COLO668 (cell line): Measurements from ENCODE around the gene EIF4G1.

ENCODE experiments used
- DNase-seq: peaks from one replicate; lab custom pipeline; 2025; ENCODE audit not compliant: unreplicated experiment; lab: John Stamatoyannopoulos, UW

EIF4G1 gene

DNA sequence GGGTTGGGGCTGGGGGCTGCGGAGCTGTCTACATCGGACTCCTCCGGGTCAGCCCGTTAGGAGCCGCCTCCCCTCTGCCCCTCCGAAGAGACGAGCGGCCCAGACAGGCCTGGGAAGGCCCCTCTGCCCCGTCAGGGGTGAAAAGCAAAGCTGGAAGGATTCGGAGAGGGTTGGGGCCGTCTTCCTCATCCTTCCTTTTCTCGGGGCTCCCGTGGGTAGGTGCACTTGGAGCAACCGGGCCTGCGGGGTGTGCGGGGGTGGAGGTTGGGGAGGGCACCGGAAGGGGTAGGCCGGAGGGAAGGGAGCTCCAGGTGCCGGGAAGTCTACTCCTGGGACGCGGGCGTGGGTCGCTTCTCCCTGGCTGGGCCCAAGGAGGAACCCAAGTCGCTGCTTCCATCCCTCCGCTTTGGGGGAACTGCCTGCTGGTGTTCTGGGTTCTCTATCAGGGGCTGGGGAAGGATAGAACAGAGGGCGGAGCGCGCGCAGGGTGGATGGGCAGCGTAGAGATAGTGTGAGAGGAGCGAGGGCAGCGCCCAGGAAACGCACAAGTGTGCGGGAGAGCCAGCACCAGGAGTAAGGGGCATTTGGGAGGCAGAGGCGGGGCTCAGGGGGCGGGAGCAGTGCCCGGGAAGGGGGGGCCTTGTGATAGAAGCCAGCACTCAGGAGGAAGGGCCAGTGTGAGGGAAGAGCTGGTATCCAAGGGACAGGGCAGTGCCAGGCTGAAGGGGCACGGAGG is 47.7 kb downstream of the EIF4G1 start:
- DNase-seq, result peak; percentile 64

DNA sequence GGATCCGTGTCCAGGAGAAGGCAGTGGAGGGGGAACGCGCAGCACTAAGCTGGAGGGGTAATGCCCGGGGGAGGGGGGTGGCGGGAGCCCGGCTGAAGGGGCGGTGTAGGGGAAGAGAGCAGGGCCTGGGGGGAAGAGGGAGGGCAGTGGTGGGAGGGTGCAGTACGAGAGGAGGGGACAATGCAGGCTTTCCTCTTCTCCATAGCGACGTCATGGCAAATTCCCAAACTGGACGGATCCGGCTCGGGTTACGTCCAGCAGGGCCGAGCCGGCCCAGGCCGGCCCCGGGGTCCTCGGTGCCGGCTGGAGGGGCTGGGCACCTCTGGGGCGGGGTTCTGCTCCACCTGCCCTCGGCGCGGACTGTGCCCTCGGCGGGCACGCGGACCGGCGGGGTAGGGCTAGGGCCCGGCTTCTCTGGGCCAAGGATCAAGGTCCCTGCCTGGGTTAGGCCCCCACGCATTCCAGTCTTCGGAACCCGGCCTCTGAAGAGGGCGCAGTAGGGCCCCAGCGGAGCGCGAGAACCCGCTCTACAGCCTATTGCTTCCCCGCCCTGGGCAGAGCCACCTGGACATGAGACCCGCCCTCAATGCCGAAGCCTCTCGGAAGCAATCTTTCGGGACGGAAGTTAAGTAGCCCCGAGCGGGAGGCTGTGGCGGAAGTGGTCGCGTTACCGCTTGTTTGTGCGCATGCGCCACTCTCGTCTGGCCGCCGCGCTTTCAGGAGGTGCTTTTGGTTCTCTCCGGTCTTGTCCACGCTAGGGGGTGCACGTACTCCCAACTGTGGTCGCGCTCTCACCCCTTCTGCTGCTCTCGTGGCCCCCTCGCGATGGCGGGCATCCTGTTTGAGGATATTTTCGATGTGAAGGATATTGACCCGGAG is 48.5 kb downstream of the EIF4G1 start:
- DNase-seq, result peak; percentile 95

DNA sequence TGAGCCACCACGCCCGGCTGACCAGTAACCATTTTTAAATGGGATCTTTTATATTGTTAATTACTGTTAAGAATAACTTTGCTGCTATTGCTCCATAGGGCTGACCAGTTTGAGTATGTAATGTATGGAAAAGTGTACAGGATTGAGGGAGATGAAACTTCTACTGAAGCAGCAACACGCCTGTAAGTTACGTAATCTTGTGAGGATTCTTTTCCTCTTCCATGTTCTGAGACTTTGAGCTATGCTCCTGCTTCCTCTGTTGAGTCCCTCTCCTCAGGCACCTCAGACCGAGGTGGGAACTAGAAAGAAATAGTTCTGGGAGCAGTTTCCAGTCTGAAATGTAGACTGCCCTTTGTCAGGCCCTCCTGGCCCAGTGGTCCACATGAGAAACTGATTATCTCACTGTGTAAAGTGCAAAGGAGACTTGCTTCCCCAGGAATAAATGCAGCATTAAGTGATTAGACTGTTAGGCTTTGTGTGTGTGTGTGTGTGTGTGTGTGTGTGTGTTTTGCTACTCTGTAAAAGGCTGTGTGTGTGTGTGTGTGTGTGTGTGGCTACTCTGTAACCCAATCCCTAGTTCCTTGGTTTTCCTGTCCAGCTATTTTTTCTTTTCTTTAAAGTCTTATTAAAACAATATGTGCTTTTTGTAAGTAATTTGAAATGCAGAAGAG is 52.3 kb downstream of the EIF4G1 start:
- peak; percentile 1 for DNase-seq

DNA sequence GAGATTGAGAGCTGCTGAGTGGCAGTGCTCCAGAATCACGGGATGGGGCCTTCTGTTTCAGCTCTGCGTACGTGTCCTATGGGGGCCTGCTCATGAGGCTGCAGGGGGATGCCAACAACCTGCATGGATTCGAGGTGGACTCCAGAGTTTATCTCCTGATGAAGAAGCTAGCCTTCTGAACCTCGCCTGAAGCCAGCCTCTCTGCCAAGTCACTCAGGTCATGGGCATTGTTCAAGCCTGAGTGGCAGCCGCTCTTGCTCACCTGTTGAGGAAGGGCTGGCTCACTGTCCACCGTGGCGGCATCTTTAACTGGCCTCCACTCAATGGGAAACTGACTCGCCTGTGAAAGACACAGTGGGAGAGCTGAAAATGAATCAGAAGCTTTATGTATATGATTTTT is 53.7 kb downstream of the EIF4G1 start:
- no peak for DNase-seq

DNA sequence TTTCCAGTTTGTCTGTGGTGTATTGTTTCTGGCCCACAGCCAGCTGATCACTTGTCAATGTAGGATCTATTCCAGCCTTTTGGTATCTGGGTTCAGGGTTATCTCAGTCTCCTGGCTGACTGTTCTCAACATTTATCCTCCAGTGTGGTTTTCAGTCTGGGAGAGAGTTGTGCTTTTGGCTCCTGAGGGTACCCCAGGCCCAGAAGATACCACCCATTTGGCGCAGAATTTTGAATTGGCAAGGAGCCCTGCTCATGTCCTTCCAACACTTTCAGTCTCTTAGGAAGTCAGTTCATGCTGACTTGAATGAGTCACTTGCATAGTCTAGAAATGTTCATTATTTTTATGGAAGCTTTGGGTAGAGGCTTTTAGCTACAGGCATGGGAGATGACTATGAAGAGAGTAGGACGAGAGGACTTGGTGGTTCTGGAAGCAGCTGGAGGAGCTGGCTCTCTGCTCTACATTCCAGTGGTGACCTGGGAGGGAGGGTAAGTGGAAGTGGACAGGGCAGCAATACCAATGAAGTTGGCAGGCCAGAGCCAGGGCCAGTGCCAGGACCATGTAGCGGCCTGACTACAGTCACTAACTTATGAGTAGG is 54.3 kb downstream of the EIF4G1 start:
- no peak for DNase-seq

DNA sequence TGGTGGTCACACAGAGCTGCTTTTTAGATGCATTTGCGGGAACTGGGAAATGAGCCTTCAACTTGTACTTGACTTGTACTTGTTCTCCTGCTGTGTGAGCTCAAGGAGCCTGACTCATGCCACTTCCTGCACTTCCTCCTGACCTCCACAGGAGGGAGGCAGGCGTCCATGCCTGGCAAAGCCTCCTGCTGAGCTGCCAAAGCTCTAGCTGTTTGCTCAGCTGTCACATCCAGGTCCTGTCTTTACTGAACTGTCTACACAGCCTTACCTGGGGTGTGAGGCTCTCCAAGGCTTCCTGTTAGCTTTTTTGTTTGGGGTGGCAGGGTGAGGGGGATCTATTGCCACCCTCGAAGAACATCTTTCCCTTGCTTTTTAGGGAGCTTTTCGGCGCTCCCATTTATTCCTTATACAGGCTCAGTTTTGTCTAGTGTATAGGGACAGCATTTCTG is 57.2 kb downstream of the EIF4G1 start:
- peak; percentile 81 for DNase-seq

DNA sequence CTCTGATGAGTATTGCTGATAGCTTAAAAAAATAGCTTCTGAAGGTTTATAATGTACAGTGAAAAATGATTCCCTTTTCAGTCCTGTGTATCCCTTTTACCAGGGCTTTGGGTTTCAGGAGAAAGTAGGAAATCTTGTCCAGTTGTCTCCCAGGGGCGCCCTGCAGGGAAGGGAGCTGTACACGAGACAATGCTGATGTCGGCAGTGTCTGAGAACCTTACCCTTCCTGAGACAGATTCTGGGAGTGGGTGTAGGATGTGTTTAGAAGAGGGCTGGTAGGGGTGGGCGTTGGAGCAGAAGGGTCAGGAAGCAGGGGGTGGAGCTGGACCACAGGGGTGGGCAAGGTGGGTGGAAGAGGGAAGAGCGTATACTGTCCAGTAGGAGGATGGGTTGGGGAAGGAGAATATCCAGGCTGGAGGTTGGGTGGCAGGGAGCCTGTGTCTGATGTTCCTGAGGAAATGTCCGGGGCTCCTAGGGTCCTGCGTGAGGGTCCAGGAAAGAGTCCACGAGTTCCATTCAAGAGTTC is 58.0 kb downstream of the EIF4G1 start:
- DNase-seq, result no peak

DNA sequence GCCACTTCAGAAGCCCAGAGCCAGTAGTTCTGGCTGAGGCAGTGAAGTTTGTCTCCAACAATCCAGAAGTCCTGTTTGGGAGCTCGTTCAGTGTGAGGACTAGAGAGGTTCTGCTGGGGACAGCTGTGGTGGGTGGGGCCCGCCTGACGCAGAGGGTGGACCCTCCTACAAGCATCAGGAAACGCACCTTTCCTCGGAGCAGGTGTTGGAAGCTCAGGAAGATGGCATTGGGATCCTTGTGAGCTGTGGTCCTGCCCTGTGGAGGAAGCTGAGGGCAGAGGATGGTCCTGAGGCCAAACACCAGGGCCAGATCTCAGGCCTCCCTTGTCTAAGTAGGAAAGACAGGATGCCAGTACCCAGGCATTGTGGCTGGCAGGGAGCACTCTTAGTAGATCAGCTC is 58.5 kb downstream of the EIF4G1 start:
- no peak for DNase-seq

DNA sequence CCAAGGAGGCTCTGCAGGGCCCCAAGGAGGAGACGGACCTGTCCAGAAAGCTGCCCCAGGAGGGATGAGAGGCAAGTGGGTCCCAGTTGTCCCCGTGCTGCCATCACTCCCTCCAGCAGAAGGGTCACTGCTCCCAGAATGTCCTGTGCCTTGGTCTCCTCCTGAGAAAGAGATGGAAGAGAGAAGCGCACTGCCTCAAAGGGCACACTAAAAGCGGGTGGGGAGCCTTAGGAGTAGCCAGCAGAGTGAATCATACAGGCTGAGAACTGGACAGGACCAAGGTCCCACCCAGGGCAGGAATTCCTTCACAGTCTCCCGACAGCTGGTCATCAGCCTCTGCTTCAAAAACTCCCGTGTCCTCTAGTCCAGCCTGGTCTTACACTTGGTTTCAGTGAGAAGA is 59.0 kb downstream of the EIF4G1 start:
- no peak for DNase-seq

DNA sequence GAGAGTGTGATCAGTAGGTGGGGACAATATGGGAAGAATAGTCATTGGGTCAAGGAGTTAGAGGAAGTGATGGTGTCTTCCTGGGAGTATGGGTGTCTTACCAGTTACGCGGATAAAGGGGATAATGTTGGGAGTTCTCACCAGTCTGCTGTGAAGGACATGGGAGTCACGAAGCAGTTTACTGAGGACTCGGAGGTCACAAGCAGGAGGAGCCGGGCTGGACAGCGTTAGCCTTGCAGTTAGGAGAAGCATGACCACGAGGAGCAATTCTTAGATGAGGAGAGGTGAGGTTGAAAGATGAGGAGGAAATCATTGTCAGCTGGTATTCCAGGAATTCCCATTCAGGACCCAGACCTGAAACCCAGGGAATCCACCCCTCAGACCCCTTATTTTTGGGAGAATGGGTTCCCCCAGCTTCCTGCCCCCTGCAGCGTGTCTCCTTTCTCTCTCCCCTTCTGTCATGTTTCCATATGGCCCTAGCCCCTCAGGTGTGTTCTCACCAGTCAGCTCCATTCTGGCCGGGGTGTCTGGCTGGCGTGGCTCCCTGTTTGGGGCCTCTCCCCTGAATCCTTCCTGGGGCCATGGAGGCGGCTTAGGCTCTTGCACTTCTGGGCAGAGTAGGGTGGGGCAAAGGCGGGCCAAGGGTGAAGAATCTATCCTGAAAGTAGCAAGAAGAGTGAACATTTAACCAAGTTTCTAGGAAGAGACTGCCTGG is 61.5 kb downstream of the EIF4G1 start:
- DNase-seq, result no peak

DNA sequence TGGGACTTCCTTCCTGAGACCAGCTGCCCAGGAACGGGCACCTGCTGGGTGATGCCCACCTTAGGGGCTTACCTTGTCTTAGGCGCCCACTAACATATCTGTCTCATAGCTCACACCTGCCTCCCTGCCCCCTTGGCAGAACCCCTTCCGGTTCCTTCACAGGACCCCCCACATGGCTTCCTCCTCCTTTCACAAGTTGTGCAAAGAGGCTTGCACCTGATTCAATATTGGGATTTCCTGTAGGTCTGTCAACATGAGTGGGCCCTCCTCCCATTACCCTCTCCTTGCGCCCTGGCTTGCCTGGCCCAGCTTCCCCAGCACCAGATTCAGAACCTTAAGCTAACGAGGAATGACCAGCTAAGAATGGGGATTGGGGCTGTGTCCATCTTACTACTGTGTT is 63.0 kb downstream of the EIF4G1 start:
- DNase-seq, result peak; percentile 17

DNA sequence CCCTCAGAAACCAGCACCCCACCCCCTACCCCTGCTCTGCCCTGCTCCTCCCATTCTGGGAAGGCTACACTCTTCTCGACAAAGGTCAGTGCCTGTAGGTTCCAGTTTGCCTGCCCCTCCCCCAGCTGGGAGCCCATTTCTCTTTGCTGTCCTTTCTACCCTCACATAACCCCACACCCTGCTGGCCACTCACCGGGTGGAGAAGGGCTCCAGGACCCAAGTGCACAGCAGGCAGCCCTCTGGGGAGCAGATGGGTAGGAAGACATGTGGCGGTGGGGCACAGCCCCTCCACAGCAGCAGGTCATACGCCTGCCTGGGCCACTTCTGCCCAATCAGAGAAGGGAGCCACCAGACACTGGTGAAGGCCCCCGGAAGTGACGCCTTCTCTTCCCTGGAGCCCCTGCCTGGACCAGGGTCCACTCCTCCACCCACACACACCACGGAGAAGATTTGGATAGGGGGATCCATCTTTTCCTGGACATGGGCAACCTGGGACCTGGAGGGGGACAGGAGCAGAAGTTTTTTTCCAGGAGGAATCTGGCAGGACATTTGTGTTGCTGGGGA is 63.6 kb downstream of the EIF4G1 start, which contains the start of gene THPO:
Gene THPO, minus strand, starts transcription at position 326 of the 564 bp plus-strand sequence. CDS start 1,948 bp downstream, outside the sequence.
- DNase-seq, result peak; percentile 23

DNA sequence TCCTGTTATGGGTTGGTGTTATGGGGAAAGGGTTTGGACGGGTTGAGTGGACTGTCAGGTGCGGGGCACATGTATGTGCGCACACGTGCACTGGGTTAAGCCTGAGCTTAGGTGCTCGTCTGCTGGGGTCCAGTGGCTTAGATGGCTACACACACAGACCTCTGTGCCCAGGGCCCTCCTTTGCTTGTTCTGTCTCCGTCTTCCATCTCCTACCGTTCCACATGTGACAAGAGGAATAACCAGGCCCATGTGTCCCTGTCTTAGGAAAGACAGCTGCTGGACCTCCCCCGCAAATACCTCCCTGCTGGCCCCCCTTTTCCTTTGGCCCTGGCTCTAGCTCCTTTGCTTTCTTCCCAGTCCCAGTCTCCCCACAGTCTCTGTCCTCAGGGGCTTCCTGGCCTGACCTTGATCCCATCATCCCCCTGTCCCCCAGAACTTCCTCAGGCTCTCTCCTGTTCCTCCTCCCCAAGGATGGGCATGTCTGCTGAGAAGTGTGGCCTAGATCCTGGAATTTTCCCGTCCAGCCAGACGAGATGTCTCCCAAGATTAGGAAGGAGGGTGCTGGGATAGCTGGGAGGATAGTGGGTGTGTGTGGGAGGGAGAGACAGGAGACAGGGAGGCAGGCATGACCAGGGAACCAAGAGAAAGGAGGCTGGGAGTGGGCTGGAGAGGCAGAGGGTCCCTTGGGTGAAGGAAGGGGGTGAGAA is 64.4 kb downstream of the EIF4G1 start:
- peak; percentile 0 for DNase-seq

DNA sequence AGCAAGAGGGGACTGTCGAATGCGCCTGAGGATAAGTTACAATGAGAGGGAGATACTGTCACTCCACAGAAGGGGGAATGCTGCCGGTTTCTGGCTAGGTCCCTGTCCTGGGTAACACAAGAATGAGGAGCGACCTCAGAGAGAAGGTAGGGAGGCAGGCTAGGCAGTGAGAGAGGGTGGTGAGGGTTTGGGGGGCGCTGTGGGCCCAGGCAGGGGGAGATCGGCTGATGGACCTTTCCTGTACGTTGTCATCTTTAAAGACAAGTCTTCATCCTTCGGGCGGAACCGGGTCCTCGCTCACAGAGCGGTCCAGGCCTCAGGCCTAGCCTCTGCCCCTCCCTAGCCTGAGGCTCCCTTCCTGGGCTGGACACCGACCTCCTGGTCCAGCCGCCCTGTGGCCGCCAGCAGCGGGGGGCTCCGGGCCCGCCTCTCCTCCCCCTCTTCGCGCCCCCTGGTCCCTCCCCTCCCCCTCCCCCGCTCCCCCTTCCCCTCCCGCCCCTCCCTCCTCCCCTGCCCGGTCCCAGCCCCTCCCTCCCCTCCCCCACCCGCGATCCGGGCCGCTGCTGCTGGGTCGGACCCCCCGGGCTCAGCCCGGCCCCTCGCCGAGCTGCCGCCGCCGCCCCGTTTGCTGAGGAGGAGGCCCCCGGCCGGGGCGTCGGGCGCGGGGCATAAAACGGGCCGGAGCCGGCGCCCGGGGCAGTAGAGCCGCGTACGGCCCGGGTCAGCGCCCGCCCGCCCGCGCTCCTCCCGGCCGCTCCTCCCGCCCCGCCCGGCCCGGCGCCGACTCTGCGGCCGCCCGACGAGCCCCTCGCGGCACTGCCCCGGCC is 65.2 kb downstream of the EIF4G1 start, which contains the start of gene CHRD:
Gene CHRD, plus strand, starts transcription at position 697 of the 827 bp plus-strand sequence. CDS start 265 bp downstream, outside the sequence.
- no peak for DNase-seq

DNA sequence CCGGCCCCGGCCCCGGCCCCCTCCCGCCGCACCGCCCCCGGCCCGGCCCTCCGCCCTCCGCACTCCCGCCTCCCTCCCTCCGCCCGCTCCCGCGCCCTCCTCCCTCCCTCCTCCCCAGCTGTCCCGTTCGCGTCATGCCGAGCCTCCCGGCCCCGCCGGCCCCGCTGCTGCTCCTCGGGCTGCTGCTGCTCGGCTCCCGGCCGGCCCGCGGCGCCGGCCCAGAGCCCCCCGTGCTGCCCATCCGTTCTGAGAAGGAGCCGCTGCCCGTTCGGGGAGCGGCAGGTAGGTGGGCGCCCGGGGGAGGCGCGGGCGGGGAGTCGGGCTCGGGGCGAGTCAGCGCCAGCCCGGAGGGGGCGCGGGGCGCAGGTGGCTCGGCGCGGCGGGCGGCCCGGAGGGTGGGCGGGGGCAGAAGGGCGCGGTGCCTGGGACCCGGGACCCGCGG is 65.8 kb downstream of the EIF4G1 start:
- DNase-seq, result peak; percentile 35

DNA sequence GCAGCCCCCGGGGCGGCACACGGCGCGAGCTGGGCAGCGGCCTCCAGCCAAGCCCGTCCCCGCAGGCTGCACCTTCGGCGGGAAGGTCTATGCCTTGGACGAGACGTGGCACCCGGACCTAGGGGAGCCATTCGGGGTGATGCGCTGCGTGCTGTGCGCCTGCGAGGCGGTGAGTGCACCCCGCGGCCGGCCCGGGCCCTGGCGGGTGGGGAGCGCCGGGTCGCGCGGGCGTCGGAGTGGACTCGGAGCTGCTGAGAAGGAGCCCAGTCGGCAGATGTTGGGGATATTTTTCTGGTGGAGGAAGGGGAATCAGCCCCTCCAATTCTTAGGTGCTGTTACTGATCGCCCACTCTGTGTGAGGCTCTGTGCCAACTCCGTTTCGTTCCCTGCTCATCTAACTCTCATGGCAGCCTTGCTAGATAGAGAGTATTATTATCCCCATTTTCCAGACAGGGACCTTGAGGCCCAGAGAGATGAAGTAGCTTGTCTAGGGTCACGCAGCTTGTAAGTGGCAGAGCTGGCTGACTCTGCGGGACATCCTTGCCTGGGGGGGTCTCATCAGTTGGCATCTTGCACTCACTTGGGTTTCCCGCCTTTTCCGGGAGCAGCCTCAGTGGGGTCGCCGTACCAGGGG is 66.3 kb downstream of the EIF4G1 start:
- DNase-seq, result peak; percentile 8
